Heart left ventricle (tissue), 13 donors: ENCODE data around the gene PIK3AP1.

Experiments
- POLR2A ChIP-seq, 2 donors: fragments of 450-650 bp; IDR thresholded peaks; one replicate each; pipeline ENCODE4 v1.6.1; 2017; ENCODE audit warnings: antibody characterized with exemption in 2 of 2, mild to moderate bottlenecking in 2 of 2, moderate library complexity in 2 of 2
- TF ChIP-seq, protein P1 (sequence below), 12 donors: fragments of 200-600 bp; sonication (generic) in 4 of 12; IDR thresholded peaks; one replicate each; pipeline versions ENCODE4 v1.5.0 to v1.8.0; 2018 to 2022; ENCODE audit warnings: antibody characterized with exemption in 12 of 12, mild to moderate bottlenecking in 5 of 12
- donor health status: ischemic (EF 13 %, LVEDD 7.1; RV severe dilation, severe dysfunction).
- donor health status: DM: no; HTN: yes; CAD: no.
- donor health status: DM: no; HTN: no; CAD: no.
- donor health status: ischemic (EF 25% LVEDD 6.9; RV normal size, moderate dysfunction).
- donor health status: ischemic (EF 25% LVEDD 5.7; RV mildly dilated, moderate dysfunction).
- donor health status: ischemic (EF 35%, LVEDD 5.7; RV mildly dilated, moderate dysfunction).
- donor health status: nonischemic (EF 11% LVEDD 7.7; RV severe dilation, severe dysfunction).
- donor health status: DM: yes; HTN: yes; CAD: no.
- donor health status: PGD.
- donor health status: ischemic (EF 29% LVEDD 5.4; RV normal size, mild dysfunction).
- donor health status: nonischemic (EF 23%, LVEDD 6.1; RV moderate dilation, normal function).

GRCh38 chr10:96577069-96577468, 143.2 kb downstream of the PIK3AP1 start:
- TF ChIP-seq, protein P1, sequence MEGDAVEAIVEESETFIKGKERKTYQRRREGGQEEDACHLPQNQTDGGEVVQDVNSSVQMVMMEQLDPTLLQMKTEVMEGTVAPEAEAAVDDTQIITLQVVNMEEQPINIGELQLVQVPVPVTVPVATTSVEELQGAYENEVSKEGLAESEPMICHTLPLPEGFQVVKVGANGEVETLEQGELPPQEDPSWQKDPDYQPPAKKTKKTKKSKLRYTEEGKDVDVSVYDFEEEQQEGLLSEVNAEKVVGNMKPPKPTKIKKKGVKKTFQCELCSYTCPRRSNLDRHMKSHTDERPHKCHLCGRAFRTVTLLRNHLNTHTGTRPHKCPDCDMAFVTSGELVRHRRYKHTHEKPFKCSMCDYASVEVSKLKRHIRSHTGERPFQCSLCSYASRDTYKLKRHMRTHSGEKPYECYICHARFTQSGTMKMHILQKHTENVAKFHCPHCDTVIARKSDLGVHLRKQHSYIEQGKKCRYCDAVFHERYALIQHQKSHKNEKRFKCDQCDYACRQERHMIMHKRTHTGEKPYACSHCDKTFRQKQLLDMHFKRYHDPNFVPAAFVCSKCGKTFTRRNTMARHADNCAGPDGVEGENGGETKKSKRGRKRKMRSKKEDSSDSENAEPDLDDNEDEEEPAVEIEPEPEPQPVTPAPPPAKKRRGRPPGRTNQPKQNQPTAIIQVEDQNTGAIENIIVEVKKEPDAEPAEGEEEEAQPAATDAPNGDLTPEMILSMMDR (IDR thresholded peaks at IDR 0.05): no peak
- TF ChIP-seq POLR2A (IDR thresholded peaks at IDR 0.05): no peak
